Pancreas (tissue), 10 donors: ENCODE data around the gene RPL36A. TPM values are rescaled to one million over a fixed set of nuclear protein-coding genes. Genes with fewer than 3 reads are reported as not detected.

Source experiments
- ATAC-seq, 4 donors: fragments of 200-7000 bp; cut with Tn5 transposase; one replicate each; pipeline versions ENCODE4 v1.8.0 to v1.9.1; 2020; ENCODE audit warnings: mild to moderate bottlenecking in 4 of 4, moderate library complexity in 4 of 4
- DNase-seq, 6 donors: peaks; one replicate each; pipeline ENCODE4 v3.0.0-alpha.2; 2020
- FAIRE-seq: peaks from 2 replicates; lab custom pipeline; 2012; peaks lifted over from hg19 to GRCh38; lab: Jason Lieb, UNC
- H3K27ac ChIP-seq, 4 donors: fragments of 200-600 bp; sonication (generic); 1 replicate in 3 of 4; 2 replicates in 1 of 4; pipeline versions ENCODE4 v1.5.0 to v1.8.0; 2020
- H3K27me3 ChIP-seq, 4 donors: fragments of 200-600 bp; one replicate each; pipeline ENCODE4 v1.8.0; 2021
- H3K36me3 ChIP-seq, 3 donors: fragments of 200-600 bp; sonication (generic) in 1 of 3; one replicate each; pipeline versions ENCODE4 v1.5.0 to v1.8.0; 2020 to 2021
- H3K4me1 ChIP-seq, 3 donors: fragments of 200-600 bp; one replicate each; pipeline ENCODE4 v1.8.0; 2021
- H3K4me3 ChIP-seq, 4 donors: fragments of 200-600 bp; sonication (generic) in 2 of 4; one replicate each; pipeline versions ENCODE4 v1.5.0 to v1.8.0; 2020 to 2021
- H3K9me3 ChIP-seq, 4 donors: fragments of 200-600 bp; one replicate each; pipeline ENCODE4 v1.8.0; 2021
- WGBS, 2 donors: extraction: QIAGEN DNeasy Blood & Tissue Kit; methylation state at CpG; one replicate each; pipeline ENCODE4 v1.1.7; 2013; 5-methylcytosine and 5-hydroxymethylcytosine counted together
- intact Hi-C, 3 donors: fragments of 100-400 bp; cut with DNase I; formaldehyde crosslinking; loops; one replicate each; pipeline versions ENCODE4 v1.11.1 to v1.14.2; 2022
- polyA plus RNA-seq, 2 donors: library from polyadenylated mRNA; stranded (reverse); fragments of 200-250 nt; gene quantifications; one replicate each; pipeline ENCODE4 v1.2.3, GENCODE V29; 2013
- total RNA-seq, 6 donors: library from RNA; stranded (reverse); fragmentation: NEBNext Ultra II Directional in 4 of 6; extraction: Animal tissue kit (Norgen Biotek cat#: 25700) in 4 of 6; gene quantifications; one replicate each; pipeline versions ENCODE4 v1.2.1 to v1.2.4, GENCODE V29; 2021 to 2023
- TF ChIP-seq, protein P1 (sequence below), 4 donors: fragments of 200-600 bp; sonication (generic) in 3 of 4; IDR thresholded peaks; one replicate each; pipeline versions ENCODE4 v1.5.0 to v1.8.0; 2021; ENCODE audit warnings: antibody characterized with exemption in 4 of 4
- donor health status: healthy with polysubstance abuse.
- donor health status: DM: no; HTN: no; CAD: no; lungs with moderate emphysema.
- donor health status: DM: no; HTN: no; CAD: no.
- donor health status: control.
- donor health status: control.
- donor health status: Bipolar disorder and iron deficiency.
- donor health status: DM: yes; HTN: yes; CAD: no.
- donor health status: DM: no; HTN: no; CAD: no.
- donor health status: DM: no; HTN: no; CAD: no.
- donor health status: DM: yes; HTN: yes; CAD: no.

Gene RPL36A
- total and polyA plus RNA-seq, 8 donors = 78.4 to 1,515 (median 140) TPM

DNA sequence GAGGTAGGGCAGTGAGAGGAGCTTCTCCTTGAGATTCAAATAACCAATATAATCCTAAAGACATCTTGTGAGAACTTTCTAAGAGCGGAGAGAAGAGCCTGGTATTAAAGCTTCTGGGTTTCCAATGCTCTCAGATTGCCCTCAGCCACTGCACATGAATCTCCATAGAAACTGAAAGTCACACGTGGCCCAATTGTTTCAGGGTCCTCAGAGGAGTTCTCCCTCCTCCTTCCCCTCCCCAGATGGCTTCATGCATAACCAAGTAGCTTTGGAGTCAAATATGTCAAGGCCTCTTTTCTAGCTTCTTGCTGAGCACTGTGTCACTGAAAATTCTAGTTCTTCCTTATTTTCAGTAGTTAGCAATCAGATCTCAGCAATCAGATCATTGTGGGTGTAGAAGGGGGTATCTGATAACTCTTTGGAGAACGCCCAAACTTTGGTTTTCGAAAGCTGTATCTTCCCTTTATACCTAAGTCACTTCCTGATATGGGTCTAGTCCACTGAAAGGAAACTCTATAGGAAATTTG lies 7.1 kb upstream of the RPL36A start:
- TF ChIP-seq, protein P1, sequence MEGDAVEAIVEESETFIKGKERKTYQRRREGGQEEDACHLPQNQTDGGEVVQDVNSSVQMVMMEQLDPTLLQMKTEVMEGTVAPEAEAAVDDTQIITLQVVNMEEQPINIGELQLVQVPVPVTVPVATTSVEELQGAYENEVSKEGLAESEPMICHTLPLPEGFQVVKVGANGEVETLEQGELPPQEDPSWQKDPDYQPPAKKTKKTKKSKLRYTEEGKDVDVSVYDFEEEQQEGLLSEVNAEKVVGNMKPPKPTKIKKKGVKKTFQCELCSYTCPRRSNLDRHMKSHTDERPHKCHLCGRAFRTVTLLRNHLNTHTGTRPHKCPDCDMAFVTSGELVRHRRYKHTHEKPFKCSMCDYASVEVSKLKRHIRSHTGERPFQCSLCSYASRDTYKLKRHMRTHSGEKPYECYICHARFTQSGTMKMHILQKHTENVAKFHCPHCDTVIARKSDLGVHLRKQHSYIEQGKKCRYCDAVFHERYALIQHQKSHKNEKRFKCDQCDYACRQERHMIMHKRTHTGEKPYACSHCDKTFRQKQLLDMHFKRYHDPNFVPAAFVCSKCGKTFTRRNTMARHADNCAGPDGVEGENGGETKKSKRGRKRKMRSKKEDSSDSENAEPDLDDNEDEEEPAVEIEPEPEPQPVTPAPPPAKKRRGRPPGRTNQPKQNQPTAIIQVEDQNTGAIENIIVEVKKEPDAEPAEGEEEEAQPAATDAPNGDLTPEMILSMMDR (IDR thresholded peaks at IDR 0.05) = no peak
- Histone ChIP-seq H3K27ac (no peak overlapping the region), H3K9me3 (no peaks in the 10 kb centered on the region), H3K4me3 (no peak overlapping the region), H3K36me3 (no peaks in the 10 kb centered on the region), H3K27me3 (peaks cover 0 to 5% (median 0%) of the 10 kb centered on the region in 4 donors), H3K4me1 (no peaks in the 10 kb centered on the region)
- WGBS, 2 donors = 46 to 59% methylated on average over 4 of the region's 4 CpGs
- ATAC-seq (no peak), FAIRE-seq (no peak), DNase-seq (no peak)
- intact Hi-C loops = no loop called here

DNA sequence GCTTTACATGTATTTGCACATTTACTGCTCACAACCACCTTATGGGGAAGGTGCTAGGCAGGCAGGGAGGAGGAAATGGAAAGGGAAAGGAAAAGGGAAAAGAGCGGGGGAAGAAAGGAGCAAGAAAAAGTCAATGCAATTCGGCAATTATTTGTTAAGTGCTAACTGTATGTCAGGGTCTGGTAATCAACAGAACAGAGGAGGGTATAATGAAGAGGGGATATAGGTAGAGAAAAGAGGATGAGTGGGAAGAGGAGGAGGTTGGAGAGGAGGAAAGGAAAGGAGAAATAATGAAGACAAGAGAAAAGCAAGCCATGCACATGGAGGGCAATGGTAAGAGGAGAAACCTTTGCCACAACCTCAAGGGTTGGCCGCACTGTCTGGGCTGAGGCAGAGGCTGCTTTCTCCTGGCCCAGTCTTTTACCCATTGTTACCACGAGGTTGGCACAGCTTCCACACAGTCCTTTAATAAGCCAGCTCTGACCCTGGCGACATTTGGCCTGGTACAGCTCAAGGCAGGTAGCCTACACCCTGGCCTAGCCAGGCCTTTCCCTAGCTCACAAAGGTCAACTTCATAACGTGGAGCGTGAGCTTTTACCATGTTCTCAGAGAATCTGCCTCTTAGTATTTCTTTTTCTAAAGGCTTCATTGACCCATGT lies 5.7 kb upstream of the RPL36A start:
- no peak overlapping the region for H3K4me3 ChIP-seq
- no peaks in the 10 kb centered on the region for H3K9me3 ChIP-seq
- DNase-seq (no peak), FAIRE-seq (no peak), ATAC-seq (no peak)
- 74 to 75% methylated on average over 7 of the region's 7 CpGs for WGBS, 2 donors
- intact Hi-C loops = no loop called here
- H3K4me1 ChIP-seq = no peaks in the 10 kb centered on the region
- TF ChIP-seq, protein P1 (IDR thresholded peaks at IDR 0.05) = no peak
- H3K36me3 ChIP-seq = no peaks in the 10 kb centered on the region
- no peak overlapping the region for H3K27ac ChIP-seq
- peaks cover 0 to 5% (median 0%) of the 10 kb centered on the region in 4 donors for H3K27me3 ChIP-seq

DNA sequence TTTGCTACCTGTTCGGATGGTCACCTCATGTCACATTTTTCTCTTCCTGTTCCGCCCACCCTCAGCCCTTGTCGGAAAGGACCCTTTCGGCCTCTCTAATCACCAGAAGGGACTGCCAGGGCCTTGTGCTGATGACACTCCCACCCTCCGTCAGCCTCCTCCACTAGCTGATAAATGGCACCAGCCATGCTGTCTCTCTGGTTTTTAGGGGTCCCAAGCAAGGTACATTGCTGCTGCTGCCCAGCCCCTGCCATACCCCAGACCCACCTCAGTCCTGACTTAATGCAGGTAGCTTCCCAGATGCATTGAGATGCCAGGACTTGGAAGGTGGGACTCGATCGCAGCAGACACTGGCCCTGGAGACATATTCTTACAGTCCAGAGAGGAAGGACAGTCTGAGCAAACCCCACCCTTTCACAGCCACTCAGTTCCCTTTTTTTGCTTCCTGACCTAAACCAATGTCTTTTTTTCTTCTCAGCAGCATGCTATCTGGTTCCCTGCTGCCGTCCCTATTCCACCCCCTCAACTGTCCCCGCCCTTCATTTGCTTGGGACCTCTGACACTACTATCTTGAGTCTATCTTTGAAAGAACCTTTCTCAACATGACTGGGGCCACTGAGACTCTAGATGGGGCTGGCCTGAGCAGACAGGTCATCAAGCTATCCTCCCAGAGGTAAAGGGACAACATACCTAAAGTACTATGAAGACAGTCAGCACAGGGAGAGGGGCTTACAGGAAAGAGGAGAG lies 4.8 kb upstream of the RPL36A start, which contains the start of gene BTK:
TSS of gene BTK (minus strand) at position 397 of the 747 bp plus-strand sequence. CDS start 10,907 bp downstream, outside the sequence.
- intact Hi-C loops = no loop called here
- peaks cover 0 to 5% (median 0%) of the 10 kb centered on the region in 4 donors for H3K27me3 ChIP-seq
- DNase-seq (no peak), FAIRE-seq (no peak), ATAC-seq (peak in 2 of 4 donors; percentile 11 to 28)
- no peaks in the 10 kb centered on the region for H3K36me3 ChIP-seq
- no peaks in the 10 kb centered on the region for H3K9me3 ChIP-seq
- no peaks in the 10 kb centered on the region for H3K4me1 ChIP-seq
- no peak within 1 kb of the TSS for H3K27ac ChIP-seq
- H3K4me3 ChIP-seq = no peak within 1 kb of the TSS
- TF ChIP-seq, protein P1 (IDR thresholded peaks at IDR 0.05) = no peak
- 62 to 73% methylated on average over 9 of the region's 9 CpGs for WGBS, 2 donors

DNA sequence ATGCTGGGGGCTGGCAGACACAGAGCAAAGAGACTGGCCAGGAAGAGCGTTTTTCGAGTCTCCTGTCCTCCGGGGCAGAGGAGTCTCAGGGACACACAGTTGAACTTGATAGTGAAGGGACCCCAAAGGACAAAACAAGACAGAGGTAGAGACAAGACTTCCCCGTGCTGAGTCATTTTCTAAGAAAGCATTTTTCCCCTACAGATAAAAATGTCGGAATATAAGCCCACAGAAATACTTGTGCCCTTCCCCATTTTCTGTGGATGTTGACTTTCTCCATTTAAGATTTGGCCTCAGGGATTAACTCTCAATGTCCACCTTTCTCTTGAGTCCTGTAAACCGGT lies 4.3 kb upstream of the RPL36A start:
- Histone ChIP-seq H3K27me3 (peaks cover 0 to 5% (median 0%) of the 10 kb centered on the region in 4 donors), H3K4me1 (no peaks in the 10 kb centered on the region), H3K36me3 (no peaks in the 10 kb centered on the region), H3K27ac (no peak overlapping the region), H3K9me3 (no peaks in the 10 kb centered on the region), H3K4me3 (no peak overlapping the region)
- TF ChIP-seq, protein P1 (IDR thresholded peaks at IDR 0.05) = no peak
- intact Hi-C loops = no loop called here
- no peak for DNase-seq
- 53 to 61% methylated on average over 6 of the region's 6 CpGs for WGBS, 2 donors
- ATAC-seq = no peak
- FAIRE-seq = no peak
